NCI-H1105 treated with DMSO at 0.1 percent for 48 hours (cell line): ENCODE measurements around the gene AP3S2.
"Not testable (repeated sequence)": the region's sequence is repeated elsewhere in the genome, so short reads cannot be mapped to it uniquely, and the experiment has no call there.

Experiments
- DNase-seq: peaks from one replicate; lab custom pipeline; 2025; lab: John Stamatoyannopoulos, UW

AP3S2 gene

GRCh38 chr15:89903015-89903857 lies 9.4 kb upstream of the AP3S2 start:
- no peak for DNase-seq

DNA sequence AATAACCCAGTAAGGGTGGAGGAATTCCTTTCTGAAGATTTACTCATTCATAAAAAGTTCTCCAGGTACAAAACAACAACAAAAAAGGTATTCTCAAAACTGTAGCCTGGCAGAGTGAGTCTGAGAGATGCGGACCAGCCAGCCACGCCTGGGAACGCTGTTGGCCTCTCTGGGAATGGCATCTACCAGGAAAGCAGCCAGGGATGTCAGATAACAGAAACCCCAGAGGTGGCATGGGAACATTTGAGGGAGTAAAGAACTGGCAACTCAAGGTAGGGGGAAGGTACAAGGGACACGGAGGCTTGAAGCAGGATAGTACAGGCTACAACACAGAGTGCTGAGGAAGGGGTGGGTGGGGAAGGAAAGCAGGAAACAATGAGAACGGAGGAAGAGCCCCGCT lies 7.1 kb upstream of the AP3S2 start:
- DNase-seq, result no peak

DNA sequence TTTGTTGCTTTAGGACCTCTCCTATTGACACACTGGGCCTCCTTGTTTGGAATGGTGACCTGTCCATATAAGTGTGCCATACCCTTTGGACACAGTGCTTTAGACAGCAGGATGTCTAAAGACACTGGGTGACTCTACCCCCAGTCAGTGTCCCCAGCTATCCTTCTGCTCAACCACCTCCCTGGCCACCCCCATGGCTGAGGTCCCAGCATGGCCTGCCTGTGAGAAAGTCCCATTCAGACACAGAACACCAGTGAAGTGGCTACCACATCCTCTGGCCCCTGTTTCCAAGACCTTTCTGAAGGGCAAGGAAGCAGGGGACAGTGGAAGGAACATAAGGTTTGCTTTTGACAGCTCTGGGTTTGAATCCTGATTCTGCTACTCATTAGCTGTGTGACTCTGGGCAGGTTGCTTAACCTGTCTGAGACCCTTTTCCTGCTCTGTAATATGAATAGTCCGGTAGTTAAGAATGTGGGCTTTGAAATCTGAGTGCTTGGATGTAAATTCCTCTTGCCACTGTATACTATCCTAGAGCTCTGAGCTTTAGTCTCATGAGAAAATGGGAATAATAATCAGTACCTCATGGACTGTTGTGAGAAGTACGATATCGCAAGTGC lies 6.3 kb upstream of the AP3S2 start:
- no peak for DNase-seq

GRCh38 chr15:89899295-89899945 lies 5.6 kb upstream of the AP3S2 start:
- DNase-seq, result no peak

GRCh38 chr15:89898614-89899294 lies 5.0 kb upstream of the AP3S2 start:
- DNase-seq, result no peak

DNA sequence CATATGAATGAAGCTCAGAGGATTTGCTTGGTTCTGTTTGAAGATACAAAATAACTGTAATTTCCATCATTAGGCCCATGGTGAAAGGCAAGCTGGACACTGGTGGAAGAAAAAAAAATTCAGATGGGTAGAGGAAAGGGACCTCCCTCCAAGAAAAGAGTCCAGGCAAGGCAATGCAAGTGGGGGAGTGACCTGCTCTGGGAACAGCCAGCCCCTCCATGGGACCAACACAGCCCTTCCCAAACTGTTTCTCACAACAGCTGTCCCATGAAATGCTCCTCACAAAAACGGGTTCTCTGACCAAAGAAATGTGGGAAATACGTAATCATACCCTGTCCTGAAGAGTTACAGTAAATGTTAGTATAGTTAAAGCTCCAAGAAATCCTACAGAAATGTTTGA lies 4.4 kb upstream of the AP3S2 start:
- no peak for DNase-seq

GRCh38 chr15:89893027-89893426 lies 767 bp downstream of the AP3S2 start:
- DNase-seq, result no peak

GRCh38 chr15:89888214-89888804 lies 5.5 kb downstream of the AP3S2 start:
- DNase-seq, result peak; percentile 1

DNA sequence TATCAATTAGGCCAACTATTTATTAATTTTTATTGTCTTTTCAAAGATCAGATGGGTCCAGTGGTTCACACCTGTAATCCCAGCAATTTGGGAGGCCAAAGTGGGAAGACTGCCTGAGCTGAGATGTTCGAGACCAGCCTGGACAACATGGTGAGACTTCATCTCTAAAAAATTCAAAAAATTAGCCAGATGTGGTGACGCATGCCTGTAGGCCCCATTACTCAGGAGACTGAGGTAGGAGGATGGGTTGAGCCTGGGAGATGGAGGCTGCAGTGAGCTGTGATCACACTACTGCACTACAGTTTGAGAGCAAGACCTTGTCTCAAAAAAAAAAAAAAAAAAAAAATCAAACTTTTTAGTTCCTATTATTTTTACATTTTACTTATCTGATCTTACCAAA lies 8.2 kb downstream of the AP3S2 start:
- no peak for DNase-seq

GRCh38 chr15:89885179-89885578 lies 8.6 kb downstream of the AP3S2 start:
- DNase-seq, result not testable (repeated sequence)

DNA sequence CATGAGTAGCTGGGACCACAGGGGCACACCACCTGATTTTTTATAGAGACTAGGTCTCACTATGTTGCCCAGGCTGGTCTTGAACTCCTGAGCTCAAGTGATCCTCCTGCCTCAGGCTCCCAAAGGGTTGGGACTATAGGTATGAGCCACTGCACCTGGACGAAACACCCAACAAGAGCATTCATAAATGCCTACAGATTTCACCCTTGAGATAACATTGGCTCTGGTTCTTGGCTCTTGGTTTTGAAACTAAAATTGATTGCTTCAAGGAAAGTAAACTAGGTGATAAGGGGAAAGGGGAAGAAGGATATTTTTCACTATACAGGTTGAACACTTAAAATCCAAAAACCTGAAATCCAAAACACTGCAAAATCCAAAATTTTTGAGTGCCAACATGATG lies 10.3 kb downstream of the AP3S2 start:
- no peak for DNase-seq

GRCh38 chr15:89880727-89881126 lies 13.1 kb downstream of the AP3S2 start:
- no peak for DNase-seq

- DNase-seq, result no peak
Observed at GRCh38 chr15:89878323-89878722, 15.5 kb downstream of the AP3S2 start.

DNA sequence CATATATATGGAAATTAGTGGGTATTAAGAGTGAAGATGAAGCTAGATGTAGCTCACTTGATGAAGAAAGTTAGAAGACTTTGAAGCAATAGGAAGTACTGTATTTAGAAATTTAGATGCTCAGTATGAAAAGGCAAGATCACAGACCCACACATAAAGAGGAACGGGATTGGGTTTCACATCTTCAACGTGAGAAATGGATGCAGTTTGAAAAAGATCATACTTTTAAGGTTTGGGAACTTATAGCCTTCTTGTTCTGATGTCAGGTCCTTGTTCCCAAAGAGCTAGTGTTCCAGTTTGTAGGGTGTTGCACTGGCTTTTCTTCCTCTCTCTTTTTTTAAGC lies 16.7 kb downstream of the AP3S2 start:
- DNase-seq, result no peak

GRCh38 chr15:89876396-89877082 lies 17.3 kb downstream of the AP3S2 start:
- no peak for DNase-seq

GRCh38 chr15:89875741-89876140 lies 18.1 kb downstream of the AP3S2 start:
- DNase-seq, result no peak

GRCh38 chr15:89874926-89875564 lies 18.7 kb downstream of the AP3S2 start:
- peak; percentile 40 for DNase-seq

DNA sequence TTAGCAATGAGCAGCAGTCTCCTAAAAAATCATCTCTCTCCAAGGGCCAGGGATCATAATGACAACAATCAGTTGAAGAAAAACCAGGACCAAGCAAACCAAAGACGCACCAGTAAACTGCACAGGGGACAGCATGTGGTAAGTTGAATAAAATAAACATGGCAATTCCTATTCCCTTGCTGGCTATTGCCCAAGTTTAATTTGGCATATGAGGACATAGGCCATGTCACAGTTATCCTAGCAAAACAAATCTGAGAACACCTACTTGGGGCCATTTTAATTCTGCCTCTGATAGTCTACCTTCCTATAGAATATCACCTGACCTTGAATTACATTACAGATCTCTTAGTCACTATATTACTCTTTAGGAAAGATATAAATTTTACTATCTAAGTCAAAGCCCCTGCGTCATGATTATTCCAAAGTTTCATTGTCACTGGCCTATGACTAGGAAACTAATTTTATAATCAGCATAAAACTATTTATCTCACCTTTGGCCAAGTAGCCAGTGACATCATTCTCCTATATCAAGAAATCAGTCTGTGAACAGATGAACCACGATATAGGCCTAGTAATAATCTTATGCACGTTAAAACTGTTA lies 23.0 kb downstream of the AP3S2 start:
- no peak for DNase-seq

DNA sequence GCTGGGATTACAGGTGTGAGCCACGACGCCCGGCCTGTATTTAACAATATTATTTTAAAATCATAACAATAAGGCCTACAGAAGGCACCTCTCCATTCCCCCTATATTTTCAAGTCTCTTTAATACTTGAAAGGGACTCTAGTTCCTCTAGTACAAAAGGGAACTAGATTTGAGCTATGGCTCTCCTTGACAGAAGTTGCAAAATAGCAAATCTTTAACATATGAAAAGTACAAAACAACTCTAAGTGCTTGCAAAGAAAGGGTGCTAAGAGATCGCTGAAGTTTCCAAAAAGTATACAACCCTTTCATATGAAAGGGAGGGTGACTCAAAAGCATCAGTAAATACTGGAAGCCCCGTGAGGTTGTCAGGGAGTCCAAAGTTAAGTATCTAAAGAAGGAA lies 23.8 kb downstream of the AP3S2 start:
- no peak for DNase-seq

GRCh38 chr15:89869490-89869889 lies 24.3 kb downstream of the AP3S2 start:
- DNase-seq, result not testable (repeated sequence)
